HCT116 (cell line): Measurements from ENCODE around the gene KDM2B. TPM values are rescaled to one million over a fixed set of nuclear protein-coding genes. Genes with fewer than 3 reads are reported as not detected.

Experiments used
- ATAC-seq: fragments of 200-7000 bp; cut with Tn5 transposase; 2 replicates; pipeline ENCODE4 v1.9.1; 2020; ENCODE audit warnings: mild to moderate bottlenecking, moderate library complexity
- BruUV-seq: library from RNA; stranded (reverse); fragments of 400-500 nt; replicated peaks from 2 replicates; lab custom pipeline; 2021; lab: Mats Ljungman, UMichigan
- CTCF ChIA-PET: fragments of 300-600 bp; sonication (Branson Sonifier 250); formaldehyde crosslinking; loops from one replicate; lab custom pipeline; 2021; ENCODE audit warnings: antibody characterized with exemption; lab: Charles Lee
- POLR2A ChIA-PET: fragments of 300-600, 350-600 bp; sonication (Branson Sonifier 250); formaldehyde crosslinking; loops from one replicate; lab custom pipeline; 2021; ENCODE audit warnings: antibody characterized with exemption; lab: Charles Lee
- RAD21 ChIA-PET, 2 experiments: fragments of 300-600 bp; sonication (Branson Sonifier 250); formaldehyde crosslinking; loops; one replicate each; lab custom pipeline; 2023; ENCODE audit warnings: low total read pairs in 2 of 2; ENCODE audit not compliant: uncharacterized antibody in 2 of 2, unreplicated experiment in 2 of 2, low non-redundant PET in 1 of 2; lab: Charles Lee
- DNase-seq: peaks from one replicate; pipeline ENCODE4 v3.0.0-alpha.2; 2010; ENCODE audit warnings: low read depth, low spot score
- H2AFZ ChIP-seq: fragments of 200-600 bp; shearing (Covaris generic), sonication (generic); 2 replicates; pipeline ENCODE4 v1.6.1; 2017; ENCODE audit warnings: low read depth, mixed run types, mixed read lengths, antibody characterized with exemption, low read length; ENCODE audit not compliant: poor library complexity, severe bottlenecking
- H3K27ac ChIP-seq: 2 replicates; pipeline ENCODE4 v1.5.1; 2012; ENCODE audit warnings: low read depth, low read length
- H3K27me3 ChIP-seq: fragments of 200-600 bp; sonication (generic); 2 replicates; pipeline ENCODE4 v1.6.1; 2016; ENCODE audit warnings: mixed run types, low read length, mixed read lengths; ENCODE audit not compliant: insufficient read depth
- H3K36me3 ChIP-seq, 2 experiments: fragments of 200-500 bp in 1 of 2; fragments of 200-600 bp in 1 of 2; sonication (Bioruptor generic) in 1 of 2; sonication (generic) in 1 of 2; 2 replicates each; pipeline versions ENCODE4 v1.5.1 to v1.6.1; 2014 to 2016; ENCODE audit warnings: low read length in 2 of 2, inconsistent platforms in 1 of 2, mixed read lengths in 1 of 2, mixed run types in 1 of 2; ENCODE audit not compliant: insufficient read depth in 2 of 2, control insufficient read depth in 1 of 2
- H3K4me1 ChIP-seq, 2 experiments: fragments of 200-600 bp in 1 of 2; sonication (generic) in 1 of 2; 2 replicates each; pipeline versions ENCODE4 v1.5.1 to v1.6.1; 2012 to 2017; ENCODE audit warnings: low read length in 2 of 2, inconsistent platforms in 1 of 2, mild to moderate bottlenecking in 1 of 2, mixed read lengths in 1 of 2, mixed run types in 1 of 2, moderate library complexity in 1 of 2; ENCODE audit not compliant: insufficient read depth in 2 of 2, control insufficient read depth in 1 of 2
- H3K4me2 ChIP-seq: fragments of 200-600 bp; sonication (generic); 2 replicates; pipeline ENCODE4 v1.6.1; 2017; ENCODE audit warnings: mixed run types, low read length, mixed read lengths
- H3K4me3 ChIP-seq, 2 experiments: fragments of 200-600 bp in 1 of 2; sonication (generic) in 1 of 2; replicated peaks in 1 of 2; 2 replicates each; pipeline ENCODE4 v1.5.1; 2011 to 2016; ENCODE audit warnings: low read length in 2 of 2, control low read depth in 1 of 2, low read depth in 1 of 2, mild to moderate bottlenecking in 1 of 2, mixed read lengths in 1 of 2, mixed run types in 1 of 2
- H3K79me2 ChIP-seq: fragments of 200-600 bp; sonication (generic); 2 replicates; pipeline ENCODE4 v1.6.1; 2017; ENCODE audit warnings: mild to moderate bottlenecking, mixed run types, low read length, moderate library complexity, mixed read lengths; ENCODE audit not compliant: insufficient read depth
- H3K9ac ChIP-seq: fragments of 200-600 bp; sonication (generic); 2 replicates; pipeline ENCODE4 v1.6.1; 2016; ENCODE audit warnings: low read length, mixed read lengths
- H3K9me2 ChIP-seq: fragments of 200-600 bp; sonication (generic), shearing (Covaris generic); 2 replicates; pipeline ENCODE4 v1.6.1; 2017; ENCODE audit warnings: mixed run types, mild to moderate bottlenecking, moderate library complexity; ENCODE audit not compliant: insufficient read depth
- H3K9me3 ChIP-seq, 2 experiments: fragments of 200-500 bp in 1 of 2; fragments of 200-600 bp in 1 of 2; sonication (Bioruptor generic) in 1 of 2; sonication (generic) in 1 of 2; 2 replicates each; pipeline ENCODE4 v1.6.1; 2014 to 2017; ENCODE audit warnings: low read length in 2 of 2, mixed read lengths in 2 of 2, inconsistent platforms in 1 of 2, low read depth in 1 of 2, mild to moderate bottlenecking in 1 of 2, mixed run types in 1 of 2, moderate library complexity in 1 of 2; ENCODE audit not compliant: control insufficient read depth in 1 of 2, insufficient read depth in 1 of 2
- H4K20me1 ChIP-seq: fragments of 200-600 bp; sonication (generic), shearing (Covaris generic); 2 replicates; pipeline ENCODE4 v1.6.1; 2017; ENCODE audit warnings: mixed run types, mild to moderate bottlenecking, moderate library complexity; ENCODE audit not compliant: insufficient read depth
- CBX3 ChIP-seq: IDR thresholded peaks from 2 replicates; pipeline ENCODE4 v1.6.1; 2012; ENCODE audit warnings: low read depth
- ELF1 ChIP-seq: IDR thresholded peaks from 2 replicates; pipeline ENCODE4 v1.6.1; 2012; ENCODE audit warnings: low read depth, borderline replicate concordance
- FOSL1 ChIP-seq: IDR thresholded peaks from 2 replicates; pipeline ENCODE4 v1.6.1; 2012; ENCODE audit warnings: low read depth
- POLR2A ChIP-seq: IDR thresholded peaks from 2 replicates; pipeline ENCODE4 v1.7.0; 2011; ENCODE audit warnings: borderline replicate concordance; ENCODE audit not compliant: insufficient read depth, insufficient read length; ENCODE audit errors: extremely low read depth
- POLR2AphosphoS5 ChIP-seq: IDR thresholded peaks from 2 replicates; pipeline ENCODE4 v1.6.1; 2011; ENCODE audit warnings: mild to moderate bottlenecking, low read depth, low read length, moderate library complexity
- SP1 ChIP-seq: IDR thresholded peaks from 2 replicates; pipeline ENCODE4 v1.6.1; 2012; ENCODE audit warnings: low read depth
- YY1 ChIP-seq: IDR thresholded peaks from 2 replicates; pipeline ENCODE4 v1.6.1; 2011; ENCODE audit warnings: low read length, low read depth, moderate library complexity, mild to moderate bottlenecking; ENCODE audit not compliant: insufficient replicate concordance; ENCODE audit errors: extremely low read depth
- intact Hi-C: fragments of 100-400 bp; cut with micrococcal nuclease; formaldehyde crosslinking; loops from 2 replicates; pipeline ENCODE4 v1.10.0; 2022
- total RNA-seq: library from RNA; stranded (reverse); gene quantifications from one replicate; pipeline ENCODE4 v1.2.1, GENCODE V29; 2021; ENCODE audit not compliant: unreplicated experiment
- TF ChIP-seq, protein P1 (sequence below): IDR thresholded peaks from 2 replicates; pipeline ENCODE4 v1.6.1; 2011; ENCODE audit warnings: mild to moderate bottlenecking, low read length, moderate library complexity; ENCODE audit not compliant: insufficient replicate concordance; ENCODE audit errors: extremely low read depth

KDM2B gene
- total RNA-seq, 1 experiment from 2014 or later: 36.7 TPM

DNA sequence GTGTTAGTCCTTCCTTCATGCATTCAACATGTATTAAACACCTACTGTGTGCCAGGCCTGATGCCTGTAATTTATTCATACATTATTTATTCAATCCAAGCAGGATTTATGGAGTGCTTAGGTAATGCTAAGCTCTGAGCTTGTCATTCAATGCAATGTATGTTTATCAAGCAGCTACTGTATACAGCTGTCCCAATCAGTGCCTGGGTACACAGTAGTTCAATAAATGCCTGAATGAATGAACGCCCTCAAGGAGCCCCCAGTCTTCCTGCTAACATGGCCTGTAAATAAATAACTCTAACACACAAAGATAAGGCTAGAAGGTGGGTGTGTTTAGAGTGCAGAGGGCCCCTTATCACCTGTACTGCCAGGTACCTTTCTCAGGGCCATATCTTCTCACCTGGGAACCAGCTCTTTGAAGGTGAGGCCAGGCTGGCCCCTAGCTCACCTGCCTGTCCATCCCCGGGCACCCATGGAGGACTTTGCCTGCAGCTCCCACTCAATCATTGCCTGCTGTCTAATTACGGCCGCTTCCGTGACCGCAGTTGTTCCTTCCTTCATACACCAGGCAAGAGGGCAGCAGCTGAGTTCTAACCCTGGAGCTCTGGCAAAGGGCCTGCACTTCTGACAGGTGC lies 20.0 kb upstream of the KDM2B start (continued):
- no peak for TF ChIP-seq POLR2AphosphoS5
- no peak for TF ChIP-seq CBX3
- TF ChIP-seq FOSL1: no peak
- TF ChIP-seq YY1: no peak

DNA sequence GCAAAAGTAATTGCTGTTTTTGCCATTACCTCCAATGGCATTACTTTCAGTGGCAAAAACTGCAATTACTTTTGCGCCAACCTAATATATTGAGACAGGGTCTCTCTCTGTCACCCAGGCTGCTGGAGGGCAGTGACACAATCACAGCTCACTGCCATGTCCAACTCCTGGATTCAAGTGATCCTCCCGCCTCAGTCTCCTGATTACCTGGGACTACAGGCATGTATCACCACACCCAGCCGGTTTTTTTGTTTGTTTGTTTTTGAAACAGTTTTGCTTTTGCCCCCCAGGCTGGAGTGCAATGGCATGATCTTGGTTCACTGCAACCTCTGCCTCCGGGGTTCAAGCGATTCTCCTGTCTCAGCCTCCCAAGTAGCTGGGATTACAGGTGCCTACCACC lies 15.7 kb upstream of the KDM2B start:
- CTCF ChIA-PET: no interaction called here

More for the DNA sequence above, 15.7 kb upstream of the KDM2B start:
- Histone ChIP-seq H3K27me3 (no peaks in the 10 kb centered on the region), H3K9me3 (no peaks in the 10 kb centered on the region), H2AFZ (no peak overlapping the region), H3K36me3 (no peaks in the 10 kb centered on the region), H3K4me2 (no peak overlapping the region), H3K4me3 (no peak overlapping the region), H3K9ac (no peak overlapping the region), H3K27ac (no peak overlapping the region), H3K9me2 (no peaks in the 10 kb centered on the region), H3K79me2 (no peaks in the 10 kb centered on the region), H3K4me1 (no peaks in the 10 kb centered on the region), H4K20me1 (no peaks in the 10 kb centered on the region)
- no TSS peak for BruUV-seq
- DNase-seq (no peak), ATAC-seq (no peak)
- intact Hi-C loops: loop anchor here (2.0 kb wide), 1 partner anchor 16 kb away; the partner anchor contains the start of gene KDM2B
- TF ChIP-seq CBX3 (no peak), SP1 (no peak), POLR2A (no peak), YY1 (no peak), ELF1 (no peak)
- TF ChIP-seq, protein P1, sequence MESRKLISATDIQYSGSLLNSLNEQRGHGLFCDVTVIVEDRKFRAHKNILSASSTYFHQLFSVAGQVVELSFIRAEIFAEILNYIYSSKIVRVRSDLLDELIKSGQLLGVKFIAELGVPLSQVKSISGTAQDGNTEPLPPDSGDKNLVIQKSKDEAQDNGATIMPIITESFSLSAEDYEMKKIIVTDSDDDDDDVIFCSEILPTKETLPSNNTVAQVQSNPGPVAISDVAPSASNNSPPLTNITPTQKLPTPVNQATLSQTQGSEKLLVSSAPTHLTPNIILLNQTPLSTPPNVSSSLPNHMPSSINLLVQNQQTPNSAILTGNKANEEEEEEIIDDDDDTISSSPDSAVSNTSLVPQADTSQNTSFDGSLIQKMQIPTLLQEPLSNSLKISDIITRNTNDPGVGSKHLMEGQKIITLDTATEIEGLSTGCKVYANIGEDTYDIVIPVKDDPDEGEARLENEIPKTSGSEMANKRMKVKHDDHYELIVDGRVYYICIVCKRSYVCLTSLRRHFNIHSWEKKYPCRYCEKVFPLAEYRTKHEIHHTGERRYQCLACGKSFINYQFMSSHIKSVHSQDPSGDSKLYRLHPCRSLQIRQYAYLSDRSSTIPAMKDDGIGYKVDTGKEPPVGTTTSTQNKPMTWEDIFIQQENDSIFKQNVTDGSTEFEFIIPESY: no peak
- POLR2A ChIA-PET: no interaction called here
- RAD21 ChIA-PET: no interaction called here
